Colonic mucosa (tissue), 4 donors: Measurements from ENCODE around the gene PTPMT1. TPM values are rescaled to one million over a fixed set of nuclear protein-coding genes. Genes with fewer than 3 reads are reported as not detected.
A peak's percentile ranks its signal among the peaks of the same experiment; 100 is the strongest.

Source experiments
- DNase-seq: peaks from one replicate; pipeline ENCODE4 v3.0.0-alpha.2; 2020
- H3K27ac ChIP-seq: fragments of 200-600 bp; one replicate; pipeline ENCODE4 v1.8.0; 2021
- H3K27me3 ChIP-seq: fragments of 200-600 bp; one replicate; pipeline ENCODE4 v1.8.0; 2021
- H3K36me3 ChIP-seq: fragments of 200-600 bp; one replicate; pipeline ENCODE4 v1.8.0; 2021
- H3K4me1 ChIP-seq: fragments of 200-600 bp; one replicate; pipeline ENCODE4 v1.8.0; 2021; ENCODE audit warnings: mild to moderate bottlenecking
- H3K4me3 ChIP-seq: fragments of 200-600 bp; one replicate; pipeline ENCODE4 v1.8.0; 2021
- H3K9ac ChIP-seq, 2 donors: one replicate each; pipeline ENCODE4 v1.7.0; 2013; ENCODE audit warnings: control low read depth in 2 of 2, low read depth in 2 of 2, low read length in 2 of 2
- H3K9me3 ChIP-seq: fragments of 200-600 bp; one replicate; pipeline ENCODE4 v1.8.0; 2021
- intact Hi-C: fragments of 100-400 bp; cut with DNase I; formaldehyde crosslinking; loops from one replicate; pipeline ENCODE4 v1.14.1; 2022
- total RNA-seq, 2 donors: library from RNA; stranded (reverse); fragmentation: NEBNext Ultra II Directional in 1 of 2; extraction: Animal tissue kit (Norgen Biotek cat#: 25700) in 1 of 2; gene quantifications; one replicate each; pipeline ENCODE4 v1.2.1, GENCODE V29; 2021
- TF ChIP-seq, protein P1 (sequence below): fragments of 200-600 bp; IDR thresholded peaks from one replicate; pipeline ENCODE4 v1.8.0; 2022; ENCODE audit warnings: antibody characterized with exemption, mild to moderate bottlenecking
- donor health status: healthy.
- donor health status: DM: no; HTN: no; CAD: no.
- donor health status: DM: no; HTN: no; CAD: no.

The PTPMT1 gene
- total RNA-seq, 2 donors from 2014 or later, result 33.6 to 52.5 TPM

DNA sequence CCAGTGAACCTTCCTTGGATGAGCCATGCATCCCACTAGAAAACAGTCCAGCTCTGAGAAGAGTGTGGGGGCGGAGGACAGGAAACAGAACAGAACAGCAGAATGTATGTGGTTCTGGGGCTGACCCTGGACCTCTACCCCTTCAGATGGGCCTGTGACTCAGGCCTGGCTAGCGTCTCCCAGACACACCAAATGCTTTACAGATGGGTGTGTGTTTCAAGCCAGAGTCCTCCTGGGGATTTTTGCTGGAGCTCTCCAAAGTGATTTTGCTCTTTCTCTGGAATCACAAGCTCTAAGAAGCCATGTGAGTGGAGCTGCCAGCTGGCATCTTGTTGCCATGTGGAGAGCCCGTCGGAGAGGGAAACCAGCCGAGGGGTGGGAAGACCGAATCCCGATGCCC lies 42.0 kb downstream of the PTPMT1 start:
- TF ChIP-seq, protein P1, sequence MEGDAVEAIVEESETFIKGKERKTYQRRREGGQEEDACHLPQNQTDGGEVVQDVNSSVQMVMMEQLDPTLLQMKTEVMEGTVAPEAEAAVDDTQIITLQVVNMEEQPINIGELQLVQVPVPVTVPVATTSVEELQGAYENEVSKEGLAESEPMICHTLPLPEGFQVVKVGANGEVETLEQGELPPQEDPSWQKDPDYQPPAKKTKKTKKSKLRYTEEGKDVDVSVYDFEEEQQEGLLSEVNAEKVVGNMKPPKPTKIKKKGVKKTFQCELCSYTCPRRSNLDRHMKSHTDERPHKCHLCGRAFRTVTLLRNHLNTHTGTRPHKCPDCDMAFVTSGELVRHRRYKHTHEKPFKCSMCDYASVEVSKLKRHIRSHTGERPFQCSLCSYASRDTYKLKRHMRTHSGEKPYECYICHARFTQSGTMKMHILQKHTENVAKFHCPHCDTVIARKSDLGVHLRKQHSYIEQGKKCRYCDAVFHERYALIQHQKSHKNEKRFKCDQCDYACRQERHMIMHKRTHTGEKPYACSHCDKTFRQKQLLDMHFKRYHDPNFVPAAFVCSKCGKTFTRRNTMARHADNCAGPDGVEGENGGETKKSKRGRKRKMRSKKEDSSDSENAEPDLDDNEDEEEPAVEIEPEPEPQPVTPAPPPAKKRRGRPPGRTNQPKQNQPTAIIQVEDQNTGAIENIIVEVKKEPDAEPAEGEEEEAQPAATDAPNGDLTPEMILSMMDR, result no peak
- H3K9me3 ChIP-seq, result no peaks in the 10 kb centered on the region
- no peaks in the 10 kb centered on the region for H3K4me1 ChIP-seq
- H3K4me3 ChIP-seq, result no peak overlapping the region
- intact Hi-C loops, result no loop called here
- no peaks in the 10 kb centered on the region for H3K36me3 ChIP-seq
- no peak overlapping the region for H3K27ac ChIP-seq
- H3K9ac ChIP-seq, result no peak overlapping the region
- H3K27me3 ChIP-seq, result no peaks in the 10 kb centered on the region
- DNase-seq, result no peak

DNA sequence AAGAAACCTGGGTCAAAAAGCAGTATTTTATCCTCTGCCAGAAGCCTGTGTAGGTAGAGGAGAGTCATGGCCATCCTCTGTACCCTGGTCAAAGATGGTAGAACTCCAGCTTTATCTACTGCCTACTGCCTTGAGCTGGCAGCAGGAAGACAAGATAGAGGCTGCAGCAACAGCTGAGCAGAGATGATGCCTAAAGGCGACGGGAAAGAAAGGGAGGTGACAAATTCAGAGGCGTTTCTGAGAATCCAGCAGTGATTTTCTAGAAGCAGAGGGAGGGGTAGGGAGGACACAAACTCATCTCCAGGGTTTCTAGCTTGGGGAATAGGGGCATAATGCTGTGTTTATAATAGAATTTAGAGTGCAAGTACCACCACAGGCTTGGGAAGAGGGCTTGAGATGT lies 44.3 kb downstream of the PTPMT1 start:
- intact Hi-C loops, result no loop called here
- Histone ChIP-seq H3K36me3 (no peaks in the 10 kb centered on the region), H3K9me3 (no peaks in the 10 kb centered on the region), H3K27ac (no peak overlapping the region), H3K4me1 (no peaks in the 10 kb centered on the region), H3K27me3 (no peaks in the 10 kb centered on the region), H3K9ac (no peak overlapping the region), H3K4me3 (no peak overlapping the region)
- TF ChIP-seq, protein P1, result no peak
- DNase-seq, result no peak

DNA sequence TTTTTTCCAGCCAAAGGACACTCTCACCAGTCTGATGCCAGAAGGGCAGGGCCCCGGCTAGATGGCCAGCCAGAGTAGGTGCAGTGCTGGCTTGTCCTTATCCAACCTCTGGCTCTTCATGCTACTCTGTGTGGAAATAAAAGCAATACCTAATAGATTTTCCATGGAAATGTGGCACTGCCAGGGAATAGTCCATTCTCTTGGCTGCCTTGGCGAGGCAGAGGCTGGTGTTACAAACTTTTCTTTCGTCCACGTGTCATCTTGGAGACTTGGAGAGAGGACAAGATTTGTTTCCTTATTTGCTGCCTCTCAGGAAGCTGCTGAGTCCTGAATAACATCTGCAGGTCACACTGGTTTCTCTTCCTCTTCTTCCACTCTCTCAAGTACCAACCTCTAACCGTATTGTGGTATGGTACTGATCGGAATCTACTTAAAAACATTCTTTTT lies 46.0 kb downstream of the PTPMT1 start:
- H3K36me3 ChIP-seq, result no peaks in the 10 kb centered on the region
- TF ChIP-seq, protein P1, result no peak
- H3K9me3 ChIP-seq, result no peaks in the 10 kb centered on the region
- H3K27me3 ChIP-seq, result no peaks in the 10 kb centered on the region
- H3K27ac ChIP-seq, result no peak overlapping the region
- DNase-seq, result no peak
- H3K4me1 ChIP-seq, result no peaks in the 10 kb centered on the region
- intact Hi-C loops, result no loop called here
- no peak overlapping the region for H3K4me3 ChIP-seq
- no peak overlapping the region for H3K9ac ChIP-seq

DNA sequence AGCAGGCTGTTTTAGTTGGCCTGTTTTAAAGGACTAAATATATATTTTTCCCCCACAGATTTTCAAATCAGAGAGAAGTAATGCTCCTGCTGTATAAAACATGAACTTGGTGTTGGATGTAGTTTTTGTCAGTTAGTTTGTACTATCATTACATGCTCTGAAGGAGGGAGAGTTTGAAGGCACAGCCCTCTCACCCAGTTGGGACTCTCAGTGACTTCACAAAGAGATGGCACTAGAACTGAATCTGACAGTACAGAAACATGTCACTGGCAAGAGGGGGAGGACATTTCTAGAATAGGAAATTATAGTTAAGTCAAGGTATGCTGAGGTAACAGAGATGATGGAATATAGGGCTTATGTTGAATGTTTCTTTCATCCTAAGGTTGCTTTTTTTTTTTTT lies 49.9 kb downstream of the PTPMT1 start:
- no peak overlapping the region for H3K4me3 ChIP-seq
- H3K36me3 ChIP-seq, result no peaks in the 10 kb centered on the region
- H3K4me1 ChIP-seq, result no peaks in the 10 kb centered on the region
- intact Hi-C loops, result no loop called here
- H3K27me3 ChIP-seq, result no peaks in the 10 kb centered on the region
- TF ChIP-seq, protein P1, result no peak
- H3K9ac ChIP-seq, result no peak overlapping the region
- DNase-seq, result no peak
- no peak overlapping the region for H3K27ac ChIP-seq
- no peaks in the 10 kb centered on the region for H3K9me3 ChIP-seq

DNA sequence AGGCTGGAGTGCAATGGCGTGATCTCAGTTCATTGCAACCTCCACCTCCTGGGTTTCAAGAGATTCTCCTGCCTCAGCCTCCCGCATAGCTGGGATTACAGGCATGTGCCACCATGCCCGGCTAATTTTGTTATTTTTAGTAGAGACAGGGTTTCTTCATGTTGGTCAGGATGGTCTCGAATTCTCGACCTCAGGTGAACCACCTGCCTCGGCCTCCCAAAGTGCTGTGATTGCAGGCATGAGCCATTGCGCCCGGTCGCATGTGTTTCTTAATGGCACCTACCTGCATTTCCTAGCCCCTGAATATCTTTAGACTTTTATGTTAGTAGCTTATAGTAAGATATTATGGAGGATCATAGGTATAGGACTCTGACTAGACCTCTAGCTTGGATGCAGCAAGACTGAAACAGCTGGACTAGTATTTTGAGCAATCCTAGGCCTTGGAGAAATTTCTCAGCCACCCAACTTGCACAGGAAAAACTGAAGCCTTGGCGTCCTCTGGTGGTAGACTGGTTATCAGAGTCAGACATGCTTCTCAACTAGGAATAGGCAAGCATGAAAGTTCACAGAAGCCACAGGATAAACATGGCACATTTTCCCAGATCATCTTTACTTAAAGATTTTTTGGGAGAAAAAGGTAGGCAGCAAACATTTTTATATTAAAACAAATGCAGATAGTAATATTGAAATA lies 51.5 kb downstream of the PTPMT1 start:
- H3K9ac ChIP-seq, result no peak overlapping the region
- intact Hi-C loops, result no loop called here
- H3K27me3 ChIP-seq, result no peaks in the 10 kb centered on the region
- H3K4me3 ChIP-seq, result no peak overlapping the region
- no peaks in the 10 kb centered on the region for H3K4me1 ChIP-seq
- no peak overlapping the region for H3K27ac ChIP-seq
- TF ChIP-seq, protein P1, result peak; percentile 32
- no peaks in the 10 kb centered on the region for H3K36me3 ChIP-seq
- DNase-seq, result peak; percentile 38
- H3K9me3 ChIP-seq, result no peaks in the 10 kb centered on the region
